ENCODE results near the gene SFRP2.

- TF ChIP-seq, protein P1, sequence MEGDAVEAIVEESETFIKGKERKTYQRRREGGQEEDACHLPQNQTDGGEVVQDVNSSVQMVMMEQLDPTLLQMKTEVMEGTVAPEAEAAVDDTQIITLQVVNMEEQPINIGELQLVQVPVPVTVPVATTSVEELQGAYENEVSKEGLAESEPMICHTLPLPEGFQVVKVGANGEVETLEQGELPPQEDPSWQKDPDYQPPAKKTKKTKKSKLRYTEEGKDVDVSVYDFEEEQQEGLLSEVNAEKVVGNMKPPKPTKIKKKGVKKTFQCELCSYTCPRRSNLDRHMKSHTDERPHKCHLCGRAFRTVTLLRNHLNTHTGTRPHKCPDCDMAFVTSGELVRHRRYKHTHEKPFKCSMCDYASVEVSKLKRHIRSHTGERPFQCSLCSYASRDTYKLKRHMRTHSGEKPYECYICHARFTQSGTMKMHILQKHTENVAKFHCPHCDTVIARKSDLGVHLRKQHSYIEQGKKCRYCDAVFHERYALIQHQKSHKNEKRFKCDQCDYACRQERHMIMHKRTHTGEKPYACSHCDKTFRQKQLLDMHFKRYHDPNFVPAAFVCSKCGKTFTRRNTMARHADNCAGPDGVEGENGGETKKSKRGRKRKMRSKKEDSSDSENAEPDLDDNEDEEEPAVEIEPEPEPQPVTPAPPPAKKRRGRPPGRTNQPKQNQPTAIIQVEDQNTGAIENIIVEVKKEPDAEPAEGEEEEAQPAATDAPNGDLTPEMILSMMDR (IDR thresholded peaks at IDR 0.05), result no peak
- no peak for TF ChIP-seq POLR2A (IDR thresholded peaks at IDR 0.05)
Observed at GRCh38 chr4:153825691-153826090, 36.8 kb upstream of the SFRP2 start.
